IPS-11a (cell line): ENCODE measurements around the gene INTS15.

Source experiments
- H3K4me3 ChIP-seq: one replicate; pipeline ENCODE4 v1.5.1; 2013; ENCODE audit warnings: low read depth, low read length, control low read depth

Gene INTS15

GRCh38 chr7:6642239-6642839 lies 52.5 kb downstream of the INTS15 start:
- H3K4me3 ChIP-seq = no peak overlapping the region

- no peak overlapping the region for H3K4me3 ChIP-seq
These were observed 53.2 kb downstream of the INTS15 start for GRCh38 chr7:6642861-6643640.

DNA sequence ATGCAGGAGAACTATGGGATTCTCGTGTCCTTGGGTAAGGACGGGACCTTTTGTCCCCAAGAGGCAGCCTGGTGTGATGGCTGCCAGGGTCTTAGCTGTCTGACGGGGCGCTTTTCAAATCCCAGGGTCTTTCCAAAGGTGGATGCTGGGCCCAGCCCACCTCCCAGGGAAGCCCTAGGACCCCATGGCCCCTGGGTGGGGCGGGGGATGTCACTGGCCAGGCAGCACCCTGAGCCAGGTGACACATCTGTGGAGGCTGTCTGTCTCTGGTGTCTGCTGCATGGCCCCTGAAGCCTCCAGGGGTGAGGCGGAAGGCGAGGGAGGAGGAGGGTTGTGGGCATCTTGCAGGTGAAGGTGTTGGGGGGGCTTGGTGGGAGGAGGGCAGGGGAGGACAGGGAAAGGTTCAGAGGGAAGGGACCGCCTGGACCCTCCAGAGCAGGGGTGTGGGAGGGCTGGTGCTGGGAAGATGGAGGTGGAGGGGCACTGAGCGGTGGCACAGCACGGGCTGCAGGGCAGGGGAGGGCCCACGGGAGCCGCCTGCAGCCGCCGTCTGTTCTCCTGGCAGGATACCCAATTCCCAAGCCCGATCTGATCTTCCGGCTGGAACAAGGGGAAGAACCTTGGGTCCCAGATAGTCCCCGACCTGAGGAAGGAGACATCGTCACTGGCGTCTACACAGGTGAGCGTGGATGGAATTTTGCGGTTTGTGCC lies 54.2 kb downstream of the INTS15 start:
- no peak overlapping the region for H3K4me3 ChIP-seq

DNA sequence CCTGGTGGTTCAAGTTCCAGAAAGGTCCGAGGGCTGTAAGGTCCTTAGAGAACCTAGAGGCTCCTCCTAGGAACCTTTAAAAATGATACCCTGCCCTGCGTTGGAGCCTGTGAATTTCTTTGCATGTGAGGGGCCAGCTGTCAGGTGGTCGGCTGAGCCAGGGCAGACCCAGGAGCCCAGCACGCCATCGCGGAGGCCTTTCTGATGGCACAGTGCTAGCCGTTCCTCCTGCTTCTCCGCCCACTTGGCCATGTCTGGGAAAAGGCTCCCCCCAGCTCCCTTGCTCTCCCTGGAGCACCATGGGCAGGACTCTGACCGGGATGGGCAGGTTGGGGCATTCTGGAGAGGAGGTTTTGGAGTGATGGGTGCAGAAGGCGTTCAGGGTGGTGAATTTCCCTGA lies 54.9 kb downstream of the INTS15 start:
- H3K4me3 ChIP-seq = no peak overlapping the region

DNA sequence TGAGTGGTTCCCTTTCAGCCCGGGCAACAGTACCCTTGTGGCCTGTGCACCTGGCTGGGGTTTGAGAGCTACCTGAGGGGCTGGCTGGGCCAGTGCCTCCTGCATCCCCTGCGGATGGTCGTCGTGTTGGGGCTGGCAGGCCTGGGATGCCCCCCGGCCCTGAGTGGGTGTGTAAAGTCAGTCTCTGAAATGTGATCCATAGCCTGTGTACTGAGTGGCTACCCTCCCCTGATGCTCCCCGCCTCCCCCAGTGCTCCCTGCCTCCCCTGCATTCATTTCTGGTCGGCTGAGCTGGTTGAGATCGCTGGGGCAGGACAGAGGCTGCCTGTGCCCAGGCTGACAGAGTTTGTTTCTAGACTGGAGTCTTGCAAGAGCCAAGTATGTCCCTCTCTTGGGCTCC lies 56.6 kb downstream of the INTS15 start:
- no peak overlapping the region for H3K4me3 ChIP-seq

- no peak overlapping the region for H3K4me3 ChIP-seq
These were observed 57.3 kb downstream of the INTS15 start for GRCh38 chr7:6647080-6647479.

DNA sequence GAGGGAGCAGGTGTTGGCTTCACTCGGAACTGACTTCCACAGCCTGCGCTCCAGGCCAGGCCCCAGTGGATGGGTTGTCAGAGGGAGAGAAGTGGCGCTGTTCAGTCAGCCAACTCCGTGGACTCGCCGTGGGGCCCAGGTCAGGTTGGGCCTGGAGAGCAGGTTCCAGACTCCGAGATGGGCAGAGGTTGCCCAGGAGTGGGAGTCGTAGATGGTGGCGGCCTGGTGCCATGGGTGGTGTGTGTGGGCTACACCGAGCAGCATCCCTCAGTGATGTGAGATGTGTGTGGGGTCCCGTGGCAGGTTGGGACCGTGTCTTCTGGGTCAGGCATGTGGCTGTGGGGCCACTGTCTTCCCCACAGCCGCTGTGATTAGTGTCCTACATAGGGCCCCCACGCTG lies 57.7 kb downstream of the INTS15 start:
- no peak overlapping the region for H3K4me3 ChIP-seq

GRCh38 chr7:6648066-6648814 lies 58.4 kb downstream of the INTS15 start:
- H3K4me3 ChIP-seq = no peak overlapping the region

DNA sequence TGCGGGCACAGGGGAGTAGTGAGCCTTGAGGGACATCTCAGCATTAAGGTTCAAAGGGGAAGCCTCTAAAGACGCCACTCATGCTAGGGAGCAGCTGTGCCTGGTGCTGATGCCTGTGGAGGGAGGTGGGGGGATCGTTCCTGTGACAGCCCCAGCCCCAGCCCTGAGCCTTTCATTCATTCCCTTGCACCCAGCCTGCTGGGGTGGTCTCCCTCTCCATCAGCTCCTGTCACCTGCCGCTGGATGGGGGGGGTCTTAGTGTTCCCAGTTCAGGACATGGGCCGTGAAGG lies 58.9 kb downstream of the INTS15 start:
- no peak overlapping the region for H3K4me3 ChIP-seq

DNA sequence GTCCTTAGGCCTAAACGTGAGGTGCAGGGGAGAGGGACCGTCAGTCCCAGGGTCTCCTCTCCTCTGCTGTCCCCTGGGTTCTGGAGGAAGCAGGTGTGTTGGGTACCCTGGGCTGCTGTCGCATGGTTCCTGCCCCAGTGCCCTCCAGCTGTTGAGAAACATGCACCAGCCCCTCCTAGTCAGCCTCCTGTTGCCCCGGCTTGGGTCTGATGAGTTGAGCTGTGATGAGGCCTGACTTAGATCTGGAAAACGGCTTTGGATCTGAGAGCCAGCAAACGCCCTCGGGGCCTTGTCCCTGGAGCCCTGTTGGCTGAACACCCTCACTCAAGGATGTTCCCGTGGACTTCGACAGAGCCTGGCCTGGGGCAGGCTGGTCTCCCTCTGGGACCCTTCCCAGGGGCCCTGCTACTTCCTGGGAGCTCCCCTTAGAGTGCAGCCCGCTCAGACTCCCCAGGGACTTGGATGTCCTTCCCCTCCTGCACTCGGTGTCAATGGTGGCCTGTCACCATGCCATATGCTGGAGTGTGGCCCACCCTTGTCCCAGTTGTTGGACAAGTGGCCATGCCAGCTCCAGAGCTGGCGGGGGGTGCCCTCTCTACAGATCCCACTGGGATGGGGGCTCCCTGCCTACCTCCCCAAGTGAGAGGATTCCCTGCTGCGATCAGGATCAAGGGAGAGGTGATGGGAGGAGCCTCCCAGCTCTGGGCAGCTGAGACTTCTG lies 59.6 kb downstream of the INTS15 start:
- no peak overlapping the region for H3K4me3 ChIP-seq

GRCh38 chr7:6650086-6650485 lies 60.3 kb downstream of the INTS15 start:
- H3K4me3 ChIP-seq = no peak overlapping the region

DNA sequence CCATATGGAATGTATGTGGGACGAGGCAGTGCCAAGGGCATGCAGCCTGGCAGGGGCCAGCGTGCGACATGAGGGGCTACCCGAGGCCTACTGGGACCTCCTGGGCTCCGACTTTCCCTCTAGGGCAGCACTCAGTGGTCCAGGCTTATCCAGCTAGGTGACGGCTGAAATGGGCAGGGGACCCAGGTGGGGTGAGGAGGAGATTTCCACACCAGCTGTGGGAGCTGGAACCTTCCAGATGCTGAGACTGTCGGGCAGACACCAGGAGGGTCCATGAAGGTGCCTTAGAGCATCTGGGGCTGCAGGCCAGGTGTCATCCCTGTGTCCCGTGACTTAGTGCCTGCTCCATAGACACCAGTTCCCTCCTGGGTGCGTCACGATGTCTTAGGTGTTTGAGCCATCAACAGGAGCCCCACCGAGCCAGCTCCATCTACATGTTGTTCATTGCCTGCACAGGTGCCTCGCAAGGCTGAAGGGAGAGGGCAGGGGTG lies 60.7 kb downstream of the INTS15 start:
- no peak overlapping the region for H3K4me3 ChIP-seq

- H3K4me3 ChIP-seq = no peak overlapping the region
These were observed 62.1 kb downstream of the INTS15 start for GRCh38 chr7:6651851-6652445.

DNA sequence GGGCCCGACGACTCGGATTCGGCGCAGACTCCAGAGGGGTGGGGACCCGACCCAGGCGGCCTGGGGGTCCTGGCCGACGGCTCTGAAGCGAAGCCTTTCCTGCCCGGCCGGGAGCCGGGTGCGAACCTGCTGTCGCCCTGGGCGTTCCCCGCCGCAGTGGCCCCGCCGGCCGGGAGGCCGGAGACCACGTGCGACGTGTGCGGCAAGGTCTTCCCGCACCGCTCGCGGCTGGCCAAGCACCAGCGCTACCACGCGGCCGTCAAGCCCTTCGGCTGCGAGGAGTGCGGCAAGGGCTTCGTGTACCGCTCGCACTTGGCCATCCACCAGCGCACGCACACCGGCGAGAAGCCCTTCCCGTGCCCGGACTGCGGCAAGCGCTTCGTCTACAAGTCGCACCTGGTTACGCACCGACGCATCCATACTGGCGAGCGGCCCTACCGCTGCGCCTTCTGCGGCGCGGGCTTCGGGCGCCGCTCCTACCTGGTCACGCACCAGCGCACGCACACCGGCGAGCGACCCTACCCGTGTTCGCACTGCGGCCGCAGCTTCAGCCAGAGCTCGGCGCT lies 62.7 kb downstream of the INTS15 start:
- no peak overlapping the region for H3K4me3 ChIP-seq

DNA sequence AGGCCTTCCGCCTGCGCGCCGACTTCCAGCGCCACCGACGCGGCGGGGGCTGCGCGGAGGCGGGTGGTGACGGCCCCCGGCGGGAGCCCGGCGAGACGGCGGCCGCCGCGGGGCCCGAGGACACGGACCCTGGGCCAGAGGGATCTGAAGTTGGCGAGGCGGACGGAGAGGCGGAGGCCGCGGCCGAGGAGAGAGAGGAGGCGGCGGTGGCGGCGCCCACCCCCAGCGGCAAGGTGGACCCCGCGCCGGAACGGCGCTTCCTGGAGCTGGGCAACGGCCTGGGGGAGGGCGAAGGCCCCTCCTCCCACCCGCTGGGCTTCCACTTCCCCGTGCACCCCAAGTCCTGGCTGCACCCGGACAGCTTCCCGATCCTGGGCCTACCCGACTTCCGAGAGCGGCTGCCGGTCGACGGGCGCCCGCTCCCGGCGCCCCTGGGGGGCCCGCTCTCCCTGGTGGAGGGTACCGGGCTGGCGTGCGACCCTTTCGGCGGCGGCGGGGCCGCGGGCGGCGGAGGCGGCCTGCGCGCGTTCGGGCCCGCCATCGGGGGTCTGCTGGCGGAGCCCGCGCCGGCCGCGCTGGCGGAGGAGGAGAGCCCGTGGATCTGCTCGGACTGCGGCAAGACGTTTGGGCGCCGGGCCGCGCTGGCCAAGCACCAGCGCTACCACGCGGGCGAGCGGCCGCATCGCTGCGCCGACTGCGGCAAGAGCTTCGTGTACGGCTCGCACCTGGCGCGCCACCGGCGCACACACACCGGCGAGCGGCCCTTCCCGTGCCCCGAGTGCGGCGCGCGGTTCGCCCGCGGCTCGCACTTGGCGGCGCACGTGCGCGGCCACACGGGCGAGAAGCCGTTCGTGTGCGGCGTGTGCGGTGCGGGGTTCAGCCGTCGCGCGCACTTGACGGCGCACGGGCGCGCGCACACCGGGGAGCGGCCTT lies 63.5 kb downstream of the INTS15 start:
- H3K4me3 ChIP-seq = no peak overlapping the region

DNA sequence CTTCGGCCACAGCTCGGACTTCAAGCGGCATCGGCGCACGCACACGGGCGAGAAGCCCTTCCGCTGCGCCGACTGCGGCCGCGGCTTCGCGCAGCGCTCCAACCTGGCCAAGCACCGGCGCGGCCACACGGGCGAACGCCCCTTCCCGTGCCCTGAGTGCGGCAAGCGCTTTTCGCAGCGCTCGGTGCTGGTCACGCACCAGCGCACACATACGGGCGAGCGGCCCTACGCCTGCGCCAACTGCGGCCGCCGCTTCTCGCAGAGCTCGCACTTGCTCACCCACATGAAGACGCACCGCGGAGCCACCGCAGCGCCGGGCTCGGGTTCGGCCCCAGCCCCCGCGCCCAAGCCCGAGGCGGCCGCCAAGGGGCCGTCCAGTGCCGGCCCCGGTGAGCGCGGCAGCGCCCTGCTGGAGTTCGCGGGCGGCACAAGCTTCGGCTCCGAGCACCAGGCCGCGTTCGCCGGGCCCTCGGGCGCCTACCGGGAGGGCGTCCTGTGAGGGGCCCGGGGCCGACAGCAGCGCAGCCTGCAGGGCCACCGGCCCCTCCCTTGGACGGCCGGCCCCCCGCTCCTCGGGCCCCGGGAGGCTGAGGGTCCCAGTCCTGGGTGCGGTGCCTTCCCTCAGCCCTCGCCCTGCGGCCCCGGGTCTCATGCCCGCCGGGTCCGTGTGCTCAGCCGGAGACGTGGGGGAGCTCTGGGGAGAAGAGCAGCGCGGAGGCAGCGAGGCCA lies 64.5 kb downstream of the INTS15 start:
- no peak overlapping the region for H3K4me3 ChIP-seq

DNA sequence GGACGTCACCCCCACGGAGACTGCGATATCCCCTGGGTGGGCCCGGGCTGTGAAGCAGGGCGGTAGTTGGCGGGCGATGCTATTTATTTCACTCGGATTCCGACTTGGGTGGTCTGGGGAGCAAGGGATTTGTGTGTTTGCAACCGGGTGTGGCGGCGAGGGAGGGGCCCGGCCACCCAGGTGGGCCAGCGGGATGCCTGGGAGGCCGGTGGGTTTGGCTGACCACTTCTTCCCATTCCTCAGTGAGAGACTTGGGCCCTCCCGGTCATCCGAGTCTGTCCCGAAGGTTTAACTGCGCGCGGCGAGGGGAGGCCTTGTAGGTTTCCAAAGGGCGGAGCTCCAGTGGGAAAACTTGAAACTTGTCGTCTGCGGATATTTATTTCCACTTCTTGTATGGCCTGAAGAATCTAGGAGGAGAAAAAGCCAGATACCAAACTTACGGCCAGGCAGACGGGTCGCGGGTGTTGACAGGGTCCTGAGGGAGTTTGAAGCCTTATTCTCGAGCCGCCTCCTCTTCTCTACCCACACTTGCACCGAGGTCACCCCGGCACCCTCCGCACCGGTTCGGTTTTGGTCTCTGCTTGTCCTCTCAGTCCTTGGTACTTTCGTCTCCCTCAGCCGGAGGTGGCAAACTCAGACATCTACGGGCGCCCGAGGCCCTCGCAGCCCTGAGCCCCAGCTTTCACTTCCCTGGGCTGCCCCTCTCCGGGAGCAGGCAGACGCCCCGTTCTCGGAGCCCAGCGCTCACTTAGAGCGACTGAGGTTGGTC lies 65.2 kb downstream of the INTS15 start:
- H3K4me3 ChIP-seq = no peak overlapping the region
